A549 (cell line): ENCODE measurements around the gene PTGDS.

Source experiments
- BHLHE40 ChIP-seq: IDR thresholded peaks from 2 replicates; pipeline ENCODE4 v1.6.1; 2012; ENCODE audit warnings: low read depth, low read length, inconsistent platforms
- CEBPB ChIP-seq, 2 experiments: fragments of >200 bp in 1 of 2; sonication (Bioruptor Twin) in 1 of 2; formaldehyde crosslinking in 1 of 2; IDR thresholded peaks; 2 replicates each; pipeline ENCODE4 v1.6.1; 2012 to 2016
- CTCF ChIP-seq: fragments of >200 bp; sonication (Bioruptor Twin); formaldehyde crosslinking; IDR thresholded peaks from 3 replicates; pipeline ENCODE4 v1.5.1; 2016
- ELK1 ChIP-seq: fragments of 150-350 bp; IDR thresholded peaks from 2 replicates; pipeline ENCODE4 v1.6.1; 2014; ENCODE audit warnings: low read depth, mild to moderate bottlenecking, low read length
- HOXA7 ChIP-seq: fragments of 250-450 bp; sonication (Bioruptor Pico); IDR thresholded peaks from 2 replicates; pipeline ENCODE4 v1.5.0; 2020; ENCODE audit warnings: mild to moderate bottlenecking, moderate library complexity
- KDM1A ChIP-seq: fragments of 200-600 bp; sonication (generic); IDR thresholded peaks from 2 replicates; pipeline ENCODE4 v1.6.1; 2016; ENCODE audit warnings: low read depth, mild to moderate bottlenecking
- MAX ChIP-seq: IDR thresholded peaks from 2 replicates; pipeline ENCODE4 v1.6.1; 2012
- POLR2A ChIP-seq: IDR thresholded peaks from 2 replicates; pipeline ENCODE4 v1.6.1; 2012; ENCODE audit warnings: mild to moderate bottlenecking, low read length

- no peak for TF ChIP-seq KDM1A
- TF ChIP-seq CTCF = no peak
- TF ChIP-seq POLR2A = no peak
- TF ChIP-seq BHLHE40 = no peak
- TF ChIP-seq MAX = no peak
- no peak for TF ChIP-seq HOXA7 (CRISPR knock-in tag)
- no peak for TF ChIP-seq ELK1
- TF ChIP-seq CEBPB (IDR thresholded peaks at IDR 0.05) = no peak
These were observed 5.0 kb upstream of the PTGDS start for GRCh38 chr9:136972335-136972734.
